Endothelial cell of umbilical vein (primary cell): Measurements from ENCODE around the gene ZER1. TPM values are rescaled to one million over a fixed set of nuclear protein-coding genes. Genes with fewer than 3 reads are reported as not detected.

Source experiments
- BruUV-seq: library from RNA; stranded (reverse); fragments of 400-500 nt; replicated peaks from 2 replicates; lab custom pipeline; 2021; lab: Mats Ljungman, UMichigan
- CTCF ChIA-PET: fragments of 300-600, 350-600 bp; sonication (Branson Sonifier 250); formaldehyde crosslinking; loops from one replicate; lab custom pipeline; 2021; ENCODE audit warnings: antibody characterized with exemption, inconsistent platforms; lab: Charles Lee
- POLR2A ChIA-PET: fragments of 300-600, 350-600 bp; sonication (Branson Sonifier 250); formaldehyde crosslinking; loops from one replicate; lab custom pipeline; 2021; ENCODE audit warnings: antibody characterized with exemption, inconsistent platforms; lab: Charles Lee
- DNase-seq: peaks from one replicate; pipeline ENCODE4 v3.0.0-alpha.2; 2011; ENCODE audit warnings: low read depth, low spot score
- FAIRE-seq: peaks from 2 replicates; lab custom pipeline; 2011; peaks lifted over from hg19 to GRCh38; lab: Jason Lieb, UNC
- H2AFZ ChIP-seq: 2 replicates; pipeline ENCODE4 v1.6.0; 2012; ENCODE audit warnings: low read depth, low read length, control low read depth, inconsistent platforms
- H3K27ac ChIP-seq: 2 replicates; pipeline ENCODE4 v1.5.1; 2011; ENCODE audit warnings: low read depth, mild to moderate bottlenecking, control low read depth, low read length, moderate library complexity; ENCODE audit not compliant: insufficient read depth
- H3K27me3 ChIP-seq, 2 experiments: 2 replicates each; pipeline versions ENCODE4 v1.6.0 to v1.6.1; 2011; ENCODE audit warnings: low read length in 2 of 2, mixed read lengths in 1 of 2; ENCODE audit not compliant: control insufficient read depth in 2 of 2, insufficient read depth in 2 of 2
- H3K36me3 ChIP-seq, 2 experiments: 2 replicates in 1 of 2; 3 replicates in 1 of 2; pipeline ENCODE4 v1.5.1; 2011; ENCODE audit warnings: low read length in 2 of 2, mild to moderate bottlenecking in 1 of 2, moderate library complexity in 1 of 2; ENCODE audit not compliant: control insufficient read depth in 2 of 2, insufficient read depth in 2 of 2; ENCODE audit errors: extremely low read depth in 1 of 2
- H3K4me1 ChIP-seq: 3 replicates; pipeline ENCODE4 v1.5.1; 2011; ENCODE audit warnings: mild to moderate bottlenecking, low read length; ENCODE audit not compliant: control insufficient read depth, insufficient read depth; ENCODE audit errors: extremely low read depth
- H3K4me2 ChIP-seq: 2 replicates; pipeline ENCODE4 v1.6.1; 2011; ENCODE audit warnings: low read length, control low read depth, mixed read lengths; ENCODE audit not compliant: insufficient read depth
- H3K4me3 ChIP-seq, 3 experiments: fragments of 200-600 bp in 1 of 3; sonication (generic), shearing (Covaris generic) in 1 of 3; replicated peaks in 1 of 3; 2 replicates each; pipeline ENCODE4 v1.5.1; 2011 to 2016; ENCODE audit warnings: control low read depth in 3 of 3, low read length in 3 of 3, mild to moderate bottlenecking in 2 of 3, inconsistent platforms in 1 of 3, low read depth in 1 of 3, moderate library complexity in 1 of 3; ENCODE audit not compliant: insufficient read depth in 1 of 3
- H3K79me2 ChIP-seq: 2 replicates; pipeline ENCODE4 v1.6.0; 2012; ENCODE audit warnings: low read length, inconsistent platforms; ENCODE audit not compliant: control insufficient read depth, insufficient read depth
- H3K9ac ChIP-seq: replicated peaks from 2 replicates; pipeline ENCODE3; 2011; ENCODE audit warnings: low read length, control low read depth; ENCODE audit not compliant: insufficient read depth; ENCODE audit errors: extremely low read depth
- H3K9me1 ChIP-seq: replicated peaks from 3 replicates; pipeline ENCODE4 v1.6.0; 2011; ENCODE audit warnings: mild to moderate bottlenecking, low read length; ENCODE audit not compliant: control insufficient read depth, insufficient read depth; ENCODE audit errors: extremely low read depth
- H3K9me3 ChIP-seq: replicated peaks from 2 replicates; pipeline ENCODE4 v1.5.1; 2012; ENCODE audit warnings: low read length, inconsistent platforms; ENCODE audit not compliant: control insufficient read depth, insufficient read depth
- H4K20me1 ChIP-seq: replicated peaks from 2 replicates; pipeline ENCODE3; 2011; ENCODE audit warnings: mild to moderate bottlenecking, low read length; ENCODE audit not compliant: control insufficient read depth, insufficient read depth; ENCODE audit errors: extremely low read depth
- CTCF ChIP-seq, 2 donors: IDR thresholded peaks; 1 replicate in 1 of 2; 2 replicates in 1 of 2; pipeline ENCODE4 v1.5.1; 2011; ENCODE audit warnings: low read length in 2 of 2, mild to moderate bottlenecking in 2 of 2, moderate library complexity in 2 of 2, control low read depth in 1 of 2, inconsistent platforms in 1 of 2, low read depth in 1 of 2; ENCODE audit not compliant: insufficient read depth in 1 of 2; ENCODE audit errors: extremely low read depth in 1 of 2
- EZH2 ChIP-seq: IDR thresholded peaks from 2 replicates; pipeline ENCODE4 v1.6.1; 2012; ENCODE audit warnings: borderline replicate concordance, low read depth, mild to moderate bottlenecking, moderate library complexity, low read length, inconsistent platforms; ENCODE audit not compliant: severe bottlenecking
- FOS ChIP-seq: IDR thresholded peaks from 2 replicates; pipeline ENCODE4 v1.6.1; 2011; ENCODE audit warnings: mild to moderate bottlenecking, low read length, moderate library complexity, borderline replicate concordance; ENCODE audit not compliant: insufficient read depth
- GATA2 ChIP-seq: IDR thresholded peaks from 2 replicates; pipeline ENCODE4 v1.7.0; 2011; ENCODE audit warnings: low read depth, mild to moderate bottlenecking, moderate library complexity, mixed read lengths, low read length; ENCODE audit not compliant: insufficient read length, insufficient read depth
- JUN ChIP-seq: IDR thresholded peaks from 2 replicates; pipeline ENCODE4 v1.6.1; 2011; ENCODE audit warnings: borderline replicate concordance, low read depth; ENCODE audit not compliant: insufficient read length, insufficient read depth
- MAX ChIP-seq: IDR thresholded peaks from 2 replicates; pipeline ENCODE4 v1.6.1; 2011; ENCODE audit not compliant: insufficient read depth, insufficient read length
- MYC ChIP-seq: IDR thresholded peaks from one replicate; pipeline ENCODE4 v1.6.1; 2011; ENCODE audit warnings: mild to moderate bottlenecking, low read depth, low read length
- POLR2A ChIP-seq: IDR thresholded peaks from 2 replicates; pipeline ENCODE4 v1.6.1; 2012; ENCODE audit warnings: low read depth, mild to moderate bottlenecking, control low read depth, low read length
- POLR2AphosphoS5 ChIP-seq: IDR thresholded peaks from 2 replicates; pipeline ENCODE4 v1.6.1; 2012; ENCODE audit warnings: low read depth, mild to moderate bottlenecking, control low read depth, low read length, moderate library complexity; ENCODE audit not compliant: insufficient read depth
- dilution Hi-C: fragments of 300-500 bp; cut with MboI; formaldehyde crosslinking; loops from one replicate; pipeline ENCODE4 v1.15.0; 2019; ENCODE audit warnings: low sequenced_read_pairs; ENCODE audit not compliant: extremely low pct_ligation_motif_present
- intact Hi-C: fragments of 100-400 bp; cut with micrococcal nuclease; formaldehyde crosslinking; loops from one replicate; pipeline ENCODE4 v1.10.0; 2022
- polyA plus RNA-seq, 4 experiments: library from polyadenylated mRNA; depleted of rRNA in 3 of 4; stranded (reverse) in 3 of 4; unstranded in 1 of 4; fragments of >200 nt; gene quantifications; 2 replicates each; pipeline versions ENCODE4 v1.2.1 to v1.2.3, GENCODE V29; 2011 to 2012; ENCODE audit warnings: missing spikeins in 1 of 4
- total RNA-seq: library from RNA; stranded (reverse); gene quantifications from 2 replicates; pipeline ENCODE4 v1.2.3, GENCODE V29; 2021

The ZER1 gene
- total and polyA plus RNA-seq, 2 donors (not counting 3 experiments of a cell fraction or from before 2014, with no cell fraction given), result 23.0 to 29.9 TPM

- intact Hi-C loops, result no loop called here
- Histone ChIP-seq H3K27ac (no peak overlapping the region), H3K36me3 (peaks cover 12 to 44% of the 10 kb centered on the region in 2 experiments), H3K9me3 (no peaks in the 10 kb centered on the region), H3K27me3 (no peaks in the 10 kb centered on the region), H3K4me1 (no peaks in the 10 kb centered on the region), H3K4me3 (no peak overlapping the region), H3K79me2 (no peaks in the 10 kb centered on the region), H2AFZ (no peak overlapping the region), H3K9me1 (no peaks in the 10 kb centered on the region), H3K4me2 (no peak overlapping the region), H3K9ac (no peak overlapping the region), H4K20me1 (no peaks in the 10 kb centered on the region)
- BruUV-seq, result no TSS peak
- POLR2A ChIA-PET, result no interaction called here
- dilution Hi-C loops, result no loop called here
- FAIRE-seq (no peak), DNase-seq (no peak)
- CTCF ChIA-PET, result no interaction called here
- no peak for TF ChIP-seq MYC
- TF ChIP-seq GATA2, result no peak
- no peak for TF ChIP-seq POLR2A
- no peak for TF ChIP-seq POLR2AphosphoS5
- no peak for TF ChIP-seq JUN
- no peak for TF ChIP-seq CTCF (IDR thresholded peaks at IDR 0.05; ENCODE audit: extremely low read depth in 1 of 2, insufficient read depth in 1 of 2, low read depth in 1 of 2, low read length in 2 of 2)
- TF ChIP-seq FOS, result no peak
- TF ChIP-seq EZH2, result no peak
- no peak for TF ChIP-seq MAX
These were observed 33.9 kb upstream of the ZER1 start for GRCh38 chr9:128805661-128806060.
